OCI-LY7 (cell line): ENCODE data around the gene NCAM1. TPM values are rescaled to one million over a fixed set of nuclear protein-coding genes. Genes with fewer than 3 reads are reported as not detected.

Source experiments
- BruUV-seq: library from RNA; stranded (reverse); fragments of 400-500 nt; replicated peaks from 2 replicates; lab custom pipeline; 2021; lab: Mats Ljungman, UMichigan
- CTCF ChIA-PET: fragments of 300-600 bp; sonication (Branson Sonifier 250); formaldehyde crosslinking; loops from one replicate; lab custom pipeline; 2022; ENCODE audit warnings: antibody characterized with exemption; ENCODE audit not compliant: unreplicated experiment; lab: Charles Lee
- POLR2A ChIA-PET: fragments of 300-600 bp; sonication (Branson Sonifier 250); formaldehyde crosslinking; loops from one replicate; lab custom pipeline; 2022; ENCODE audit warnings: antibody characterized with exemption; lab: Charles Lee
- DNase-seq: peaks from one replicate; pipeline ENCODE4 v3.0.0-alpha.2; 2015; ENCODE audit warnings: low spot score
- H2AFZ ChIP-seq: fragments of 200-600 bp; sonication (generic), shearing (Covaris generic); 2 replicates; pipeline ENCODE4 v1.6.1; 2014; ENCODE audit warnings: mild to moderate bottlenecking, antibody characterized with exemption, low read length, moderate library complexity
- H3K27ac ChIP-seq: fragments of 200-600 bp; sonication (generic); 2 replicates; pipeline ENCODE4 v1.5.1; 2014; ENCODE audit warnings: mixed run types, low read depth, mild to moderate bottlenecking, moderate library complexity, low read length, inconsistent platforms; ENCODE audit not compliant: poor library complexity, severe bottlenecking
- H3K36me3 ChIP-seq: fragments of 200-600 bp; sonication (generic); 2 replicates; pipeline ENCODE4 v1.6.1; 2014; ENCODE audit warnings: mild to moderate bottlenecking, antibody characterized with exemption, low read length, moderate library complexity, mixed read lengths; ENCODE audit not compliant: insufficient read depth
- H3K4me1 ChIP-seq: fragments of 200-600 bp; sonication (generic); 2 replicates; pipeline ENCODE4 v1.5.1; 2014; ENCODE audit warnings: mild to moderate bottlenecking, low read length; ENCODE audit not compliant: insufficient read depth, poor library complexity, severe bottlenecking
- H3K4me2 ChIP-seq: fragments of 200-600 bp; sonication (generic); 2 replicates; pipeline ENCODE4 v1.6.1; 2014; ENCODE audit warnings: mild to moderate bottlenecking, low read length
- H3K4me3 ChIP-seq: fragments of 200-600 bp; sonication (generic); 2 replicates; pipeline ENCODE4 v1.5.1; 2014; ENCODE audit warnings: mild to moderate bottlenecking, low read depth, low read length; ENCODE audit not compliant: poor library complexity, severe bottlenecking
- H3K79me2 ChIP-seq: fragments of 200-600 bp; sonication (generic); 2 replicates; pipeline ENCODE4 v1.6.1; 2016; ENCODE audit warnings: low read depth, mild to moderate bottlenecking, low read length, moderate library complexity, mixed read lengths; ENCODE audit not compliant: insufficient read depth
- H3K9me2 ChIP-seq: fragments of 200-600 bp; sonication (generic); 2 replicates; pipeline ENCODE4 v1.6.1; 2016; ENCODE audit warnings: mild to moderate bottlenecking, low read length, mixed read lengths; ENCODE audit not compliant: insufficient read depth
- H3K9me3 ChIP-seq: fragments of 200-600 bp; sonication (generic); 2 replicates; pipeline ENCODE4 v1.6.1; 2014; ENCODE audit warnings: mild to moderate bottlenecking, mixed run types, low read length, mixed read lengths
- H4K20me1 ChIP-seq: fragments of 200-600 bp; sonication (generic); 2 replicates; pipeline ENCODE4 v1.6.1; 2014; ENCODE audit warnings: mild to moderate bottlenecking, antibody characterized with exemption, low read length, moderate library complexity, mixed read lengths; ENCODE audit not compliant: insufficient read depth
- CTCF ChIP-seq: fragments of 200-600 bp; sonication (generic); conservative IDR thresholded peaks from 2 replicates; pipeline ENCODE4 v1.5.1; 2014; ENCODE audit warnings: mild to moderate bottlenecking, antibody characterized with exemption, low read length, moderate library complexity, mixed read lengths
- EZH2phosphoT487 ChIP-seq: fragments of 200-600 bp; sonication (generic); IDR thresholded peaks from 2 replicates; pipeline ENCODE4 v1.6.1; 2018; ENCODE audit warnings: low read depth, borderline replicate concordance, mild to moderate bottlenecking, mixed run types, antibody characterized with exemption, low read length, moderate library complexity, mixed read lengths
- intact Hi-C: fragments of 100-400 bp; cut with micrococcal nuclease; formaldehyde crosslinking; loops from one replicate; pipeline ENCODE4 v1.10.0; 2022; ENCODE audit not compliant: unreplicated experiment
- total RNA-seq, 2 experiments: library from RNA; depleted of rRNA in 1 of 2; stranded (reverse); fragments of >200 nt in 1 of 2; shearing (Covaris generic) in 1 of 2; gene quantifications; 2 replicates each; pipeline ENCODE4 v1.2.3, GENCODE V29; 2014 to 2022

NCAM1 gene
- total RNA-seq, 2 experiments from 2014 or later = not detected

- TF ChIP-seq EZH2phosphoT487 (no peak), CTCF (no peak)
- POLR2A ChIA-PET = interaction anchor here (0.6 kb wide), 1 partner anchor 339 kb away, joined by 3 read pairs; no protein-coding TSS in a partner anchor
- H3K9me2 ChIP-seq = no peaks in the 10 kb centered on the region
These were observed 287.7 kb downstream of the NCAM1 start for GRCh38 chr11:113248702-113249490.

GRCh38 chr11:113249491-113249763 is 288.2 kb downstream of the NCAM1 start:
- ChIA-PET CTCF (no interaction called here), POLR2A (interaction anchor here (0.6 kb wide), 1 partner anchor 339 kb away, joined by 3 read pairs; no protein-coding TSS in a partner anchor)
- Histone ChIP-seq H3K79me2 (no peaks in the 10 kb centered on the region), H3K9me3 (no peaks in the 10 kb centered on the region), H3K36me3 (no peaks in the 10 kb centered on the region), H3K27ac (no peak overlapping the region), H3K4me1 (no peaks in the 10 kb centered on the region), H3K4me3 (no peak overlapping the region), H3K9me2 (no peaks in the 10 kb centered on the region), H3K4me2 (no peak overlapping the region), H4K20me1 (no peaks in the 10 kb centered on the region), H2AFZ (no peak overlapping the region)
- no TSS peak for BruUV-seq
- no peak for DNase-seq
- intact Hi-C loops = no loop called here
- TF ChIP-seq EZH2phosphoT487 = no peak

More at GRCh38 chr11:113248702-113249490, 287.7 kb downstream of the NCAM1 start:
- H4K20me1 ChIP-seq = no peaks in the 10 kb centered on the region
- CTCF ChIA-PET = no interaction called here
- no peak overlapping the region for H3K4me2 ChIP-seq
- H3K4me1 ChIP-seq = no peaks in the 10 kb centered on the region
- H3K36me3 ChIP-seq = no peaks in the 10 kb centered on the region
- no peak overlapping the region for H3K27ac ChIP-seq
- H3K9me3 ChIP-seq = no peaks in the 10 kb centered on the region
- no TSS peak for BruUV-seq
- no peak overlapping the region for H2AFZ ChIP-seq
- H3K4me3 ChIP-seq = no peak overlapping the region
- intact Hi-C loops = no loop called here
- no peaks in the 10 kb centered on the region for H3K79me2 ChIP-seq
- DNase-seq = no peak

GRCh38 chr11:113249786-113250185 is 288.6 kb downstream of the NCAM1 start:
- H3K79me2 ChIP-seq = no peaks in the 10 kb centered on the region
- no peak for DNase-seq
- CTCF ChIA-PET = no interaction called here
- H4K20me1 ChIP-seq = no peaks in the 10 kb centered on the region
- H3K9me2 ChIP-seq = no peaks in the 10 kb centered on the region
- H3K4me1 ChIP-seq = no peaks in the 10 kb centered on the region
- no peaks in the 10 kb centered on the region for H3K36me3 ChIP-seq
- intact Hi-C loops = no loop called here
- H3K4me2 ChIP-seq = no peak overlapping the region
- no peaks in the 10 kb centered on the region for H3K9me3 ChIP-seq
- H3K4me3 ChIP-seq = no peak overlapping the region
- TF ChIP-seq EZH2phosphoT487 (no peak), CTCF (no peak)
- no peak overlapping the region for H2AFZ ChIP-seq
- no peak overlapping the region for H3K27ac ChIP-seq
- no TSS peak for BruUV-seq
- POLR2A ChIA-PET = no interaction called here
